Stimulated activated CD8-positive, alpha-beta memory T cell treated with anti-CD3 and anti-CD28 coated beads, Interleukin-7, amount 100 ng/mL, for 4 hours (primary cell): ENCODE measurements around the gene POM121.
"Not testable (repeated sequence)": the region's sequence is repeated elsewhere in the genome, so short reads cannot be mapped to it uniquely, and the experiment has no call there.

Experiments
- DNase-seq, 2 donors: peaks; one replicate each; pipeline ENCODE4 v3.0.0-alpha.2; 2020; ENCODE audit warnings: low read depth in 2 of 2

Gene POM121

DNA sequence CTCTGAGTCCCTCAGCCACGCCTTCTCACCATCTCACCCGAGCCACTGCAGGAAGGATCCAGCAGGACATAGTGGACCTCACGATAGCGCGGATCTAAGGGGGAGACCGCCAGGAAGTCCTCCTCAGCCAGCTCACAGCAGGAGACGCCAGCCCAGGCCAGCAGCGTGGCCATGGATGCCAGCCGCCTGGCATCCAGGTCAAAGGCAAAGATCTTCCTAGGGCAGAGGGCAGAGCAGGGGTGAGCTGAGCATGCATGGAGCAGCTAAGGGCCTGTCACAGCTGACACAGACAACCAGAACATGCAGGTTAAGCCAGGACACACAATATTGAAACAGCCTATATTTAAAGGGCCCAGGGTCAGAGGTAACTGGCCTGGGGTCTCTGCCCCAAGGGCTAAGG is 24.4 kb downstream of the POM121 start:
- DNase-seq = not testable (repeated sequence)

DNA sequence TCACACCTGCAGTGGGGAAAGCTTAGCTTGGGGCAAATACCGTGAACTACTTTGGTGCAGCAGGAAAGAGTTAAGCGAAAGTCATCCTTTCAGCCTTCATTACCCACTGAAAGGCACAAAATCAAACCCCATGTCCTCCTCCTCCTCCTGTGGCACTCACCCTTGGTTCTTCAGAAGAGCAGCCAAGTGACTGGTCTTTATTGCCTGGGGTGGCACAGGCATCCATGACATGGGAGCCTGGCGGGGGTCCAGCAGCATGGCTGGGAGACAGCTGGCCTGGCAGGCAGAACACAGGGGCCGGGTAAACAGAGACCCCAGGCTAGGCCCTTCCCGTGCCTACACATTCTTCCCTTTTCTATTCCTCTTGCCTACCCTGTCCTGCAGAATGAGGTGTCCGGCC is 24.8 kb downstream of the POM121 start:
- DNase-seq = not testable (repeated sequence)

DNA sequence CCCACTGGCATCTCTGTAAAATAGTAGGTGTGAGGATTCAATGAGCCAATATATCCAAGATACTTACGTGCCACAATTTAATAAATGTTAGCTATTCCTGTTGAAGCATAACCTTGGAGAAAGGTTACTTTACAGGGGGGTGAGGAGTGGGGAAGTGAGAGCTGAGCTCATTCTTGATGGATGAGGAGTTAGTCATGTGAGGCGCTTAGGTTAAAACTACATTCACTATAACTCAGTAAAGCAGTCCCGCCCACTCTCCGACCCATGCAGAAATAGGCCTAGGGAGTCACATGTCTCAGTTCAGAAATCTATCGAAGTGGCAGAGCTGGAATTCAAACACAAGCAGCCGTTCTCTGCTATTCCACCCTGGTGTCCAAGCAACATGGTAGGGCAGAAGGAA is 25.5 kb downstream of the POM121 start:
- not testable (repeated sequence) for DNase-seq

DNA sequence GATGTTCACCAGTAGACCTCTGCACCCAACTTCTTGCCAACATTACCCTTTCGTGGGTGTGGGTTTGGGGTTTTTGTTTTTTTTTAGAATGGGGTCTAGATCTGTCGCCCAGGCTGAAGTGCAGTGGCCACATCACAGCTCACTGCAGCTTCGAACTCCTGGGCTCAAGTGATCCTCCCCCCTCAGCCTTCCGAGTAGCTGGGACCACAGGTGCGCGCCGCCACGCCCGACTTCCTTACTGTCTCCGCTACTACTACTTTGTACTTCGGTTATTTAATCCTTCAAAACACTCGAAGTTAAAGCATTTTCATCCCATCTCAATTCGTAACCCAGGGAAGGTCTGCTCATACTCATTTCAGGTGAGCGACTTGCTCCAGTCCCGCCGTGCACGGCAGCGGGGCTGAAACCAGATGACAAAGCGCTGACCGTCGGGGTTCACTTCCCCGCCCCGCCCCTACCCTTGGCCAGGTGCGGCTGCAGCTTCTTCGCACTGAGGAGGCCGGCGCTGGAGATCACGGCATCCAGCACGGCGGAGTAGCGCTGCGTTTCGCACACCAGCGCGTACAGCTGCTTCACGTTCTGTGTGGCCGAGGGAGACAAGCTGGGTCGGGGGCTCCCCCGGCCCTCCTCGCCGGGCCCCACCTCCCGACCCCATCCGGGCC is 29.1 kb downstream of the POM121 start:
- DNase-seq = not testable (repeated sequence)

DNA sequence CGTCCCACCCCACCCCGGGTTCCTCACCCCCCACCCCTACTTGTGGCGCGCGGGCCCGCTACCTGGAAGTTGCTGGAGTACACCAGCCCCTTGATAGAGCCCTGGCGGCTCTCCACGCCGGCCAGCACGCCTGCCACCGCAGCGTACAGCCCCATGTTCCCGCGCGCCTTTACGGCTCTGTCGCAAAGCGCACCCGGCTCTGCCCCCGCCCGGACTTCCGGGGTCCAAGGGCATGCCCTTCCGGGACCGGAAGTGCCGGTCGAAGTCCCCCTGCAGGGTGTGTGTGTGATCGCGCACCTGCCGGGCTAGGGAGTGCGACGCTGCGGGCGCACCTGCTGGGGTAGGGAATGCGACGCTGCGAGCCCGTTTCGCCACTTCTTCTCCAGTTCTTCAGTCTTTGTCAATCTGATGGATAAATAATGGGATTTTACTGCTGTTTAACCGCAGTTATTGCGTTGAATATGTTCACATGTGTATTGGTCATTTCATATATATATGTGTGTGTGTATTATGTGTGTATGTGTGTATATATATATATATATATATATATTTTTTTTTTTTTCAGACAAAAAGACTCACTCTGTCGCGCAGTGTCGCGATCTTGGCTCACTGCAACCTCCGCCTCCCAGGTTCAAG is 29.8 kb downstream of the POM121 start:
- not testable (repeated sequence) for DNase-seq

DNA sequence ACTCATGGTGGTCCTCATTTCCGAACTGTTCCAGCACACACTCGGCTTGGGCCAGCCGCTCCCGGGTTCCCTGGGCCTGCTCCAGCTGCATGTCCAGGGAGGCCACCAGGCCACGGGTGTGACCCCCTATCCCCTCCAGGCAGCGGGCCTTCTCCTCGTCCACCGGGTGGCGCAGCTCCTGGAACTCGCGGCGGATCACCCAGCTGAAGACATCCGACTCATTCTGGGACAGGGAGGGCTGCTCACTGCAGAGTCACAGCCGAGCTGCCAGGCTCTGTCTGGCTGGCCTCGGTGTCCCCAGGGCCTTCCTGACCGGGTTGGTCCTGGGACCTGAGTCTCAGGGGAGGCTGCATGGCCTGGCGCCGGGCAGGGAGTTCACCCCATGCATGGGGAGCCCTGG is 35.1 kb downstream of the POM121 start:
- not testable (repeated sequence) for DNase-seq

DNA sequence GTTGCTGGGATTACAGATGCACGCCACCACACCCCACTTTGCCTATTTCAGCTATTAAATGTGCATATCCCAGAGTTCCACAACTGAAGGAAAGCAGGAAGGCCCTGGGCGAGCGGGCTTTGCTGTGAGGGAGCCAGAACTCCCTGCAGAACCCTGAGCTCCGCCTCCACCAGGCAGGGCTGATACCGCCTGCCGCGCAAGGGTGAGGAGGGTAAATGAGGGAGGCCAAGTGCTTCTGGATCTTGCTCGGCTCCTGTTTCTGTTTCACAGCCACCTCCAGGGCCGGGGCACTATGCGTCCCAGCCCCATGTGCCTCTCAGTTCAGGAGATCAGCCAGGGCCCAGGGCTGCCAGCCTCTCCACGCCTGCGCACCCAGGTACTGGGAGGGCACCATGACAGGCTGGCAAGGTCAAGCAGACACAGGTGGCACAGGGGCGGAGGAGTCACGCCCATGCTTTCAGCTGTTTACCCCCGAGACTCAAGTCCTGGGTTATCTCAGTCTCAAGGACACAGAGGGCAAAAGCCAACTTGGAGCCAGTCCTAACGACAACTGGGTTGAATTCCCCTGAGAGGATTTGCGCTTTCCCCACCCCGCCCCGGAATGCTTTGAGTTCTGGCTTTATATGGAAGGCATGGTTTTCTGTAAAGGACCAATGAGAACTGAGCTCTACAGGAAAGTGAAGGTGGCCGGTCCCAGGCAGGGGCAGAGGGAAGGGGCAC is 35.9 kb downstream of the POM121 start:
- not testable (repeated sequence) for DNase-seq

DNA sequence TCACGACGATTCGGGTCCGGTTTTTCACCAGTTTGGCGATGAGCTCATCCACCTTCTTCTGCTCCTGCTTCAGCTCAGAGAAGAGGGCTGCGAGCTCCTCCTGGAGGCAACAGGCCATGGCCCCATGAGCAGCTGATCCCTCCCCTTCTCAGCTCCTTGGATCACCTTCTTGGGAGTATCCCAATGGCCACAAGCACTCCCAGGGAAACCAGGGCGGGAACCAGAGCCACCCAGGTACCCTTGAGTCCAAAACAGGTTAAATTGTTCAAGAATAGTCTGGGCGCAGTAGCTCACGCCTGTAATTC is 36.4 kb downstream of the POM121 start:
- not testable (repeated sequence) for DNase-seq

DNA sequence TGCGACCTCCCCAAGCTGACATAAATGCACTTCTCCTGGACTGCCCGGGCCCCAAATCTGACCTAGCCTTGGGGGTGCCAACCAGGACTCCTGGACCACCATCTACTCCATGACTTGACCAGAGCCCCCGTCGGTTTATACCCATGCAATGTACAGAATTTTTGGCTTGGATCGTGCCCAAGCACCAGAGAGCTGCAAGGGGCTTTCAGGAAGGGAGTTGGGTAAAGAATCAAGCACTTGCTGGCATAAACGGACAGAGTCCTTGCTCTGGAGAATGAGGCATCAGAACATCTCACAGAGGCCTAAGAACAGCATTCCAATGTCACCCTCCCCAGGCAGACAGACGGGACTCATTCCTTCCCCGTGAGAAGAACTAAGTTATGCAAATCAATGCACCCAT is 38.2 kb downstream of the POM121 start:
- not testable (repeated sequence) for DNase-seq

DNA sequence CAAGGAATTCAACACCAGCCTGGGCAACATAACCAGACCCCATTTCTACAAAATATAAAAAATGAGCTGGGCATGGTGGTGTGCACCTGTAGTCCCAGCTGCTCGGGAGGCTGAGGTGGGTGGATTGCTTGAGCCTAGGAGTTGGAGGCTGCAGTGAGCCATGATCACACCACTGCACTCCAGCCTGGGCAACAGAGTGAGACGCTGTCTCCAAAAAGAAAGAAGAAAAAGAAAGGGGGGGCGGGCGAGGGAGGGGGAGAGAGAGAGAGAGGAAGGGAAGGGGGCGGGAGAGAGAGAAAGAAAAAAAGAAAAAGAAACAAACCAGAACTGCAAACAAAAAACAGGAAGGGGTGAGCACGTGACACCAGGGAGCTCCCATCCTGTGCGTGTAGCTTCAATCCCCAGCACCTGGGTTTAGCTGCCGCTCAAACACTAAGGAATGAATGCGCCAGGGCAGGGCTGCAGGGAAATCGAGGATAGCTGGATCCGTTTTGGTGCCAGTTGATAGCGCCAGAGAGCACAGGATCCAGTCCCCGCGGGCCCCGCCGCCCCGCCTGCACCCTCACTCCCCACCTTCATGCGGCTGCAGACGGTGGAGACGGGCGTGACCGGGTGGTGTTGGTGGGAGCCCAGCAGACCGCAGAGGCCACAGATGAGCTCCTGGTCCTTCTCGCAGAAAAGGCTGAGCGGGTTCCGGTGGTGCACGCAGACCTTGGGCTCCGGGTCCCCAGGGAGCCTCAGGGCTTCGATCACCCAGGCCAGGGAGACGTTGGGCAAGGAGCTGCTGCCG is 40.5 kb downstream of the POM121 start:
- not testable (repeated sequence) for DNase-seq

DNA sequence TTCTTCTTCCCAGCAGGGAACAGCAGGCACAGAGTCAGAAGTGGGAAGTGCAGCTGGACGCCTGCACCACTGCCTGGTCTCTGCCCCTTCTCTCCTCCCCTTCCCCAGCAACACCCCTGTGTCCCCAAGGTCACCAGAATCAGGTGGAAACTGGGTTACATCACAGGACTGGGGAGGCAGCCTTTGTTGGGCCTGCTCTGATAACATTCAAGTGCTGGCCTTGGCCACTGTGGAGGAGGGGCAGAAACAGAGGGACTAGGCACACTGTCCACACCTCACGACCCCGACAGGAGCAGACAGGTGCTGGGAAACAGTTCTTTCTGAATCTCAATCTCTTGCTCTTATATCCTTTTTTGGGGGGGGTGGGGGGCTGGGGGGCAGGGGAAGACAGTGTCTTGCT is 42.0 kb downstream of the POM121 start:
- not testable (repeated sequence) for DNase-seq

DNA sequence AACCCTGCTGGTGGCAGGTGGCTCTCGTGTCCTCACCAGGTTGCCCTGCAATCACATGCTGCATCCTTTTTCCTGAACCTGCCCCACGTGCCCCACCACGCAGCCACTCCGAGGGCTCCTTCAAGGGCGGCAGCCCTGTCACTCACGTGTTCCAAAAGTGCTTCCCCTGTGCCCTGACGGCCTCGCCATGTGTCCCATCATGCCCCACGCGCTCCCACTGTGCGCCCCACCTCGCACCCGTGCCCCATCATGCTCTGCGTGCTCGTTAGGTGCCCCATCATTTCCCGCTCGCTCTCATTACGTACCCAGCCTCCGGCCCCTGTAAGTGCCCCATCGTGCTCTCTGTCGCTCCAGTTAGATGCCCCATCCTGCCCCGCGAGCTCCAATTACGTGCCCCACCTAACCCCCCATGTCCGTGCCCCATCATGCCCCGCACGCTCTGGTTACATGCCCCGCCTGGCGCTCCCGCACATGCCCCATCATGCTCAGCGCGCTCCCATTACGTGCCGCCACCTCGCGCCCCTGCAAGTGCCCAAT is 44.2 kb downstream of the POM121 start, which contains the start of gene TRIM74:
TRIM74 (minus strand) TSS at position 487 of the 537 bp plus-strand sequence. CDS start 3,309 bp downstream, outside the sequence.
- DNase-seq = not testable (repeated sequence)

DNA sequence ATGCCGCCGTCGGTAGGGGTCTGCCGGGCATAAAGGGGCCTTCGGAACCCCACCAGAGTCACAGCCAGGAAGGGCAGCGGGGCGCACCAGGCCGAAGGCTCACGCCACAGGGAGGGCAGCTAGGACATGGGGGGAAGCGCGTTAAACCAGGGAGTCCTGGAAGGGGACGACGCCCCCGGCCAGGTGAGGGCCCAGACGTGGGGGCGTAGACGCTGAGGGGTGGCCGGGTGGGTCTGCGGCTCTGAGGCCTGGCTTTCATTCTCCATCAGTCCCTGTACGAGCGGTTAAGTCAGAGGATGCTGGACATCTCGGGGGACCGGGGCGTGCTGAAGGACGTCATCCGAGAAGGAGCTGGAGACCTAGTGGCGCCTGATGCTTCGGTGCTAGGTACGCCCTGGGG is 44.8 kb downstream of the POM121 start:
- not testable (repeated sequence) for DNase-seq

DNA sequence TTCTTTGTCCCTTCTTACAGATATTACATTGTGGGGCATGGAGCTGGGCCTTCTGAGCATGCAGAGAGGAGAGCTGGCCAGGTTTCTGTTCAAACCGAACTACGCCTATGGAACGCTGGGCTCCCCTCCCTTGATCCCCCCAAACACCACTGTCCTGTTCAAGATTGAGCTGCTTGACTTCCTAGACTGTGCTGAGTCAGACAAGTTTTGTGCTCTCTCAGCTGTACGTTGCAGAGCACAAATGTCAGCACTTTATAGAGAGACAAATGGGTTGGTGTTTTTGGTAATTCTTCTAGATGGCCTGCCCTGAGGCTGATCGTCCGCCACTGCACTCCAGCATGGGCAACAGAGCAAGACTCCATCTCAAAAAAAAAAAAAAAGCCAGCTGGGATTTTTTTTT is 46.6 kb downstream of the POM121 start:
- DNase-seq = not testable (repeated sequence)

DNA sequence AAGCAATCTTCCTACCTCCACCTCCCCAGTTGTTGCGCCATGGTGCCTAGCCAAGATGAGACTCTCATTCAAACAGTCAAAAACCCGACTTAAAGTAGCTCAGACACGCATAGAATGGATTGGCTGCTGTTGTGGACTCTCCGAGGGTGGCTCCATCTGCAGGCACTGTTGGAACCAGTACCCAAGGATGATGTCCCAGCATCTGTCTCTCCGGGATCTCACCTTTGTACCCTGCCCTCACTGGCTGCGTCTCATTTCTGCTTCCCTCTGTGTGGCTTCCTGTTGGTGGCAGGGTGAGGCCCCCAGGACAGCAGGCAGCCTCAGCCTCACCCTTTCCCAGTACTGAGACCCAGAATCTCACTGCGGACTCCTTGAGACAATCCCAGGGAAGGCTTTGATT is 49.9 kb downstream of the POM121 start:
- not testable (repeated sequence) for DNase-seq

DNA sequence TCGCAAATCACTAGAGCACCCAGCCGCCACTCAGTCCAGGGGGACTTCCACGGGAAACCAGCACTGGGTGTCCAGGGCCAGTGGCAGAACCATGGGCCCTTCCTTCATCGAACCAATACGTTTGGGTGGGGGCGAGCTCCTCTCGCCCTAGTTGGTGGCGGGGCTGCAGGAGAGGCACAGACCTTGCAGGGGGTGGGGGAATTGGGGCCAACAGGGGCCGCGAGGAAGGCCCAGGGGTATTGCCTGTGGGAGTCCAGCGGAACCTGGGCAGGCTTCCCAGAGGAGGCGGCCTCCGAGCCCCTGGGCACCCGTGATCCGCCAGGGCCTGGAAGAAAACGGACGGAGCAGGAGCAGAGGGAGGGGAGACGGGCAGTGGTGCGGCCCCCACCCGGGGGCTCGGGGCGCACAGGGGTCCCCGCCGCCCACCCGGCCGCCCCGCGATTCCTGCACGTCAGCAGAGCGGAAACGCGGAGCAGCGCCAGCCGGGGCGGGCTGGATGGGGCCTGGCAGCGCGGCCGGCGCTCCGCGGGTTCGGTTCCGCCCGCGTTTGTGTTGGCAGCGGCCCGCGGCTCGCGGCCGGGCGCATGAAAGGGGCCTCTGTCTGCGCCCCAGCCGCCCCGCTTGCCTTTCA is 50.9 kb downstream of the POM121 start:
- not testable (repeated sequence) for DNase-seq

DNA sequence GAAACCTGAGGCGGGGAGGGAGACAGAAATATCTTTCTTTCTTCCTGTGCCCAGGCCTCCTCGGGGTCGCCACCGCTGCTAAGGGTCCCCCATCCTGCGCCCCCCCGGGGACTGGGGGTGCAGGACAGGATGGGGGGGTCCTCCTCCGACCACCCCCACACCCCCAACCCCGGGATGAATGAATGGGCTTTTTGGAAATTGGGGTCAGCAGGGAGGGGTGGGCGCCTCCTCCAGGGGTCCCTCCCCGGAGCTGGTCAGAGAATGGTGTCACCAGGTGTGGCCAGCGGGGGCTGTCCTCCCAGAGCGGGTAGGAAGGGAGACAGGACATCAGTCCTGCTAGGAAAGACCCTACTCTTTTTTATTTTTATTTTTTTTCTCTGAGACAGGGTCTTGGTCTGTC is 51.5 kb downstream of the POM121 start:
- DNase-seq = not testable (repeated sequence)

DNA sequence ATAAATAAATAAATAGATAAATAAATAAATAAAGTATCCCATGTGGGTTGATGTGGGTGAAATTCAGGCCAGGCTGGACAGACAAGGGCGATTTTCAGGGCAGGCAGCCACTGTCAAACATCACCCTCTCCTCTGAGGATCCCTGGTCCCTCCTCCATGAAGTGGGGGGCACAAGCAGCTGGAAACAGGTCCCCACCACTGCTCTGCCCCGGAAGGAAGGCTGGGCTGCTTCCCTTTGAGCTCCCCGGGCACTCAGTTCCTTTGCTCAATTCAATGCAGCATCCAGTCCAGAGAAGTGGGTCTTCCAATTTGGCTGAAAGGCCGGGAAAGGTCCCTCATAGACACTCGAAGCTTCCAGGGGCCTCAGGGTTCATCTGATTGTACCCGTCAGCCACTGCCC is 55.5 kb downstream of the POM121 start:
- DNase-seq = not testable (repeated sequence)

DNA sequence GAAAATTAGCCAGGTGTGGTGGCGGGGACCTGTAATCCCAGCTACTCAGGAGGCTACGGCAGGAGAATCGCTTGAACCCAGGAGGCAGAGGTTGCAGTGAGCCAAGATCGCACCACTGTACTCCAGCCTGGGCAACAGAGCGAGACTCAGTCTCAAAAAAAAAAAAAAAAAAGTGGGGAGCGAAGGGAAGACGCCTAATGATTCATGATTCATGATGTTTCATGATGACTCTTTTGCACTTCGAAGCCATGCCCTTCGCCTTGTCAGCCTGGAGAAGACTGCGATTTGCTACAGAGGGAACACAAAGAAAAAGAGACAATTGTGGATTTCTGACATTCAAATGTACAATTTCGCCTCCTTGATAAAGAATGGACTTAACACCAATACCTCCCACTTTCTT is 57.2 kb downstream of the POM121 start:
- not testable (repeated sequence) for DNase-seq

DNA sequence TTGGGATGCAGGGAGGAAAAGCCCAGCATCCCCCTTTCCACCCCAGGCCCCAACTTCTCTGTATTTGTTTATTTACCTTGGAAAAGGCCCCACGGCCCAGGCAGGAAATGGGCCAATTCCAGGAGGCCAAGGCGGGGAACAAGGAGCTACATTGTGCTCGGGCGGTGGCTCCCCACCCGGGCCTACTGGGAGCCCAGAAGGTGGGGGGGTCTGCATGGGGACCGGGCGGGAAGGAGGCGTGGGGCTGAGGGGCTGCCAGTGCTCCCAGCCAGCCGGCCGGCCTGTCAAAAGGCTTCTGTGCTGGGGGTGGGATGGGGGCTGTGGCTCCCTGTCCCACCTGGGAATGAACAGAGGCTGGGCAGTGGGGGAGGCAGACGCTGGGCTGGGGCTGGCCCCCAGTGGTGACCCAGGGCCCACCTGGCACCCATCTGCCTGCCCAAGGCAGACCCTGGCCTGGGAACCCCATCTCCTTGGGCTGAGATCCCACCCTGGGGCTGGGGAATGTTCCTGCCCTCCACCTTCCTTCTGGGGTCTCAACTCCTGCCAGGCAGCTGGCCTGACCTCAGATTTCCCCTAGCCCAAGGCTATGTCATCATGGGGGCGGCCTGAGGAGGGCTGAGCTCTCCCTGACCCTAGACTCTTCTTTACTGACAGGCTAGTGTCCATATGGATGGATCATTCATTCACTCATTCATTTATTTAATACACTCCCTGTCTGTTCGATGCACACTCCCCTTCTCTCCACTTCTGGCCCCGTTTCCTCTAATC is 65.4 kb downstream of the POM121 start:
- DNase-seq = not testable (repeated sequence)
